GM19238 (cell line): ENCODE data around the gene ZPBP2.
A peak's percentile ranks its signal among the peaks of the same experiment; 100 is the strongest.
"Not testable (repeated sequence)": the region's sequence is repeated elsewhere in the genome, so short reads cannot be mapped to it uniquely, and the experiment has no call there.

Experiments used
- DNase-seq: peaks from one replicate; pipeline ENCODE4 v3.0.0; 2011; ENCODE audit warnings: low spot score; ENCODE audit not compliant: insufficient read length

ZPBP2 gene

GRCh38 chr17:39855911-39856649 lies 11.9 kb upstream of the ZPBP2 start:
- not testable (repeated sequence) for DNase-seq

- no peak for DNase-seq
These were observed 6.8 kb upstream of the ZPBP2 start for GRCh38 chr17:39861235-39861634.

- no peak for DNase-seq
These were observed 4.6 kb upstream of the ZPBP2 start for GRCh38 chr17:39863244-39863917.

GRCh38 chr17:39863918-39864746 lies 3.9 kb upstream of the ZPBP2 start, which contains the start of gene IKZF3:
IKZF3 (minus strand) TSS chr17:39864312; CDS start chr17:39864126, 186 bp downstream.
- peak; percentile 37 for DNase-seq

- DNase-seq, result no peak
These were observed 1.8 kb upstream of the ZPBP2 start for GRCh38 chr17:39866013-39866730.

- DNase-seq, result peak; percentile 35
These were observed 720 bp upstream of the ZPBP2 start for GRCh38 chr17:39867084-39867879.

- DNase-seq, result no peak
These were observed 546 bp downstream of the ZPBP2 start for GRCh38 chr17:39868554-39868942.

- no peak for DNase-seq
These were observed 2.8 kb downstream of the ZPBP2 start for GRCh38 chr17:39870776-39871175.

GRCh38 chr17:39871801-39872200 lies 3.8 kb downstream of the ZPBP2 start:
- no peak for DNase-seq

- DNase-seq, result no peak
These were observed 4.7 kb downstream of the ZPBP2 start for GRCh38 chr17:39872751-39873150.

- not testable (repeated sequence) for DNase-seq
These were observed 18.1 kb downstream of the ZPBP2 start for GRCh38 chr17:39886102-39886501.

- no peak for DNase-seq
These were observed 19.1 kb downstream of the ZPBP2 start for GRCh38 chr17:39887078-39887477.

GRCh38 chr17:39889200-39889599 lies 21.2 kb downstream of the ZPBP2 start:
- DNase-seq, result no peak

GRCh38 chr17:39894681-39895376 lies 26.8 kb downstream of the ZPBP2 start:
- no peak for DNase-seq

GRCh38 chr17:39898088-39898487 lies 30.1 kb downstream of the ZPBP2 start:
- DNase-seq, result no peak

- DNase-seq, result no peak
These were observed 31.2 kb downstream of the ZPBP2 start for GRCh38 chr17:39899215-39899614.

GRCh38 chr17:39902027-39902426 lies 34.0 kb downstream of the ZPBP2 start:
- DNase-seq, result not testable (repeated sequence)

GRCh38 chr17:39903158-39903884 lies 35.3 kb downstream of the ZPBP2 start:
- no peak for DNase-seq

GRCh38 chr17:39904990-39905288 lies 36.9 kb downstream of the ZPBP2 start:
- no peak for DNase-seq
